WI38 (cell line): Measurements from ENCODE around the gene ASCL3.
"Not testable (repeated sequence)": the region's sequence is repeated elsewhere in the genome, so short reads cannot be mapped to it uniquely, and the experiment has no call there.

Source experiments
- H3K4me3 ChIP-seq: 2 replicates; pipeline ENCODE4 v1.5.1; 2011; ENCODE audit warnings: low read depth, mild to moderate bottlenecking, control low read depth, low read length
- CTCF ChIP-seq: IDR thresholded peaks from 2 replicates; pipeline ENCODE4 v1.5.1; 2012; ENCODE audit warnings: low read depth, mild to moderate bottlenecking, control low read depth, low read length

Gene ASCL3

DNA sequence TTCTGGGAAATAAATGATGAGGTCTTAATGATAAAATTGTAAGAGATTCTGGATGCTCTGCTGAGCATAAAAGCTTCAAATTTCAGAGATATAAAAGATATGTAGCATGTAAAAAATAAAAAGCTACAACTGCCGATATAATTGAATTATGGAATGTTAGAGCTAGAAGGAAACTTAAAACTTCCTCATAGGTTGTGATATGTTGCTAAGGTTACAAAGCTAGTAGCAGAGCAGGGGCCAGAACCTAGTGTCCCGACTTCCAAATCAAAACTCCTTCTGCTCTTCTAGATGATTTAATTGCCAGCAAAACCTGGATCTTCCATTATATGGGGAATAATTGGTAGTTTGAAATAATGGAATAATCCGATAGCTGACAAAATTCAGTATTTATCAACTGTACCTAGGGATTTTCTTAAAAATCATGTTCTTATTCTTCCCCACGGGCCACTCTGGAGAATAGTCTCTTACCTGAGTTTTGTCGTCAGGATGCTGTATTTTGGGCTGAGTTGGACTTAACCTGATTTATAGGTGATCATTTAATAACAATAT is at the start of gene ASCL3:
TSS of gene ASCL3 (minus strand) at position 499 of the 549 bp plus-strand sequence. CDS start 4,855 bp downstream, outside the sequence.
- no peak for TF ChIP-seq CTCF
- H3K4me3 ChIP-seq = no peak within 1 kb of the TSS

DNA sequence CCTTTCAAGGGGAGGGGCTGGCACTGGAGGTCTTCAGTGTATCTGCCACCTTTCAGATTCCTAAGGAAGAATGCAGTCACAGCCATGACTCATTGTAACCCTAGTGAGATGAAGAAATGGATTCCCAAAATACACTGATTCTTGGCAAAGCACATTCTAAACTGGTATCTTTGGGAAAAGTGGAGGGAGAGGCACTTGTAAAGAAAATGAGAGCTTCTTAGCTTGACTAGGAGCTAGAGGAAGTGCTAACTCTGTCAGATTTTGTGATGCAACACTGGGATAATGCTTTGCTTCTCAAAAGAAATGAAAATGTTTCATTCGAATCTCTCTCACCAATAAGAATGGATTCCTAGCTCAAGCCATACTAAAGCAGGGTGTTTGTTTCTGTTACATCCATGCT is 46.6 kb upstream of the ASCL3 start:
- H3K4me3 ChIP-seq = no peak overlapping the region
- no peak for TF ChIP-seq CTCF

DNA sequence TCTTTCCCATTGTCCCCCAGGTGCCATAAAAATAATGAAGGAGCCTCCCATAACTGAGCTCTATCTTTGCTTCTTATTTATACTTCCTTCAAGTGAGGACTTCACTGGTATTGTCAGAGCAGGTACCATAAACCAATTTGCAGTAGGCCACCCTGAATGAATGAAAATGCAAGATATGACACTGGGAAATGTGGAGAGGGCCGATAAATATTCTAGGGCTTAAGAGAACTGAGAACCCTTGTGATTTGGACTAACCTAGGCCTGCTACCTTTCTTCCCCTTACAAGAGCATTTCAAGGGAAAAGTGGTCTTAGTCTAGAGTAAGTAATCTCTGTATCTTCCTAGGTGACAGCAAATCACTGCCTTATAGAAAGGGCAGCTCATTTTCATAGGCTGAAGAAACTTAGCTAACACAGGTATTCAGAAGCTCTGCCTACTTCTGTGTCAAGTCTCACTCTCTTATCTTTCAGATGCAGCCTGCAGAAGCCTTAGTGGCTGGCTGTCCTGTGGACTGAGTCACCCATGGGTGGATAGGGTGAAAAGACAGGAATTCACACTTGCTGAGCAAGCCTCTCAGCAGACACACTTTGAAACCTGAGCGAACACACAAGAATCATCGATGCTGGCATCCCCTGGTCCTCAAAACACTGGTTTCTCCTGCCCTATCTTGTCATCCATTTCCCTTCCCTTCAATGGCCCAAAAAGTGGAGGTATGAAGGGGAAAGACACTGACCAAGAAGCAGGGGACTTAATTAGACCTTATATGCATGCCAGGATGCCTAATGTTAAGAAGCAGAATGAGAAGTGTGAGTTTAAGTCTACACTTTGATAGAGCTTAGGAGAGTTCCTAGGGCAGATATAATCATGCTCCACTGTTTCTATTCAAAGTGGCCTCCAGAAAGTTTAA is 45.8 kb upstream of the ASCL3 start:
- no peak for TF ChIP-seq CTCF
- H3K4me3 ChIP-seq = no peak overlapping the region

- no peak for TF ChIP-seq CTCF
- H3K4me3 ChIP-seq = no peak overlapping the region
Observed at GRCh38 chr11:8987446-8987845, 44.6 kb upstream of the ASCL3 start.

DNA sequence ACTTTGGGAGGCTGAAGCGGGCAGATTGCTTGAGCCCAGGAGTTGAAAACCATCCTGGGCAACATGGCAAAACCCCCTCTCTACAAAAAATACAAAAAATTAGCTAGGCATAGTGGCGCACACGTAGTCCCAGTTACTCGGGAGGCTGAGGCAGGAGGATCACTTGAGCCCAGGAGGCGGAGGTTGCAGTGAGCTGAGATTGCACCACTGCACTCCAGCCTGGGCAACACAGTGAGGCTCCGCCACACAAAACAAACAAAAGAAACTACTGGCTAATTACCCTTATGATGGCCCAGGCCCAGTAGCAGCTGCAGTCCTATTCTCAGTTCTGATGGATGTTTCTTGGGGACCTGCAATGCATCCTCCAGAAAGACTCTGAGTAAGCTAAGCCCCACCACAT is 44.0 kb upstream of the ASCL3 start:
- H3K4me3 ChIP-seq = not testable (repeated sequence)

DNA sequence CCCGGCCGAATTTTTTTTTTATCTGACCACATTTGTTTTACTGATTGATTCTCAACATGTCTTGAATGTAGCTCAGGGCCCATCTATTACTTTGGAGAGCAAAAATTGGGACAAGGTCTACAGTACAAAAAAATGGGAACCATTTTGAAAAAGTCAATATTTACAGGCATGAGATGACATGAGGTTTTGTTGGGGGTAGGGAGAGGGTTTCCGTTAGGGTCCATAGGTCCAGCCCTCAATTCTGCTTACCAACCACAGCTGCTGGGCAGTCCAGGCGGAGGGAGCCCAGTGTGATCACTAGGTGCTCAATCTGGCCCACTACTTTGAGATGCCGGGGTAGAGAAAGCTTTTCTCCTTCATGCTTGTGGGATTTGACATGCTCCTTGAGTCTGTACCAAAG is 42.6 kb upstream of the ASCL3 start:
- TF ChIP-seq CTCF = no peak
- no peak overlapping the region for H3K4me3 ChIP-seq

DNA sequence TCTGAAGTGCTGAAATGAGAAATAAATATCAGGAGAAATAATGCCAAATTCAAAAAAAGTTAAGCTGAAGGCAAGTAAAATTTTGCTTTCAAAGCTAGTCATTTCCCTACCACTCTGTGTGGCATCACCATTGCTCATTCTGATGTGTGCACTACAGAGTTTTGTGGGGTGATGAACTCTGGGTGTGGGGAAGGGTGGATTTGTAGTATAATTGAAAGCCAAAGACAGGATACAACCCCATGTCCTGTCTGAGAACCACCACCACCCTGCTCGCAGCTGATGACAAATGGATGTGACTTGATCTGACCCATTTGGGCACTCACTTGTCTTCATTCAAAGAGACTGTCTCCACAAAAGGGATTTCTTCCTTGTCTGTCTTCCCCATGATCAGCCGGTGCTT is 40.7 kb upstream of the ASCL3 start:
- TF ChIP-seq CTCF = no peak
- no peak overlapping the region for H3K4me3 ChIP-seq
